ENCODE data around the gene TWNK.

TWNK gene

DNA sequence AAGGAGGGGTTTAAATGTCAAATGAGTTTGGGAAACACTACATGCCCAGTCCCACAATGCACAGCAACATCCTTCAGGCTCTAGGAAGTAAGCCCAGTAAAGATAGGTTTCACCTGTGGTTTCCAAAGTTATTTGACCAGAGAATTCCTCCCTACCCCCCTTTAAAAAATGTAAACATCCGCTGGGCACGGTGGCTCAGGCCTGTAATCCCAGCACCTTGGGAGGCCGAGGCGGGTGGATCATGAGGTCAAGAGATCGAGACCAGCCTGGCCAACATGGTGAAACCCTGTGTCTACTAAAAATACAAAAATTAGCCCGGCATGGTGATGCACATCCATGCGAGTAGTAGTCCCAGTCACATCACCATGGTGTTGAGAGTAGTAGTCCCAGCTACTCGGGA lies 11.9 kb upstream of the TWNK start:
- DNase-seq = peak in 1 of 2 donors; percentile 1

DNA sequence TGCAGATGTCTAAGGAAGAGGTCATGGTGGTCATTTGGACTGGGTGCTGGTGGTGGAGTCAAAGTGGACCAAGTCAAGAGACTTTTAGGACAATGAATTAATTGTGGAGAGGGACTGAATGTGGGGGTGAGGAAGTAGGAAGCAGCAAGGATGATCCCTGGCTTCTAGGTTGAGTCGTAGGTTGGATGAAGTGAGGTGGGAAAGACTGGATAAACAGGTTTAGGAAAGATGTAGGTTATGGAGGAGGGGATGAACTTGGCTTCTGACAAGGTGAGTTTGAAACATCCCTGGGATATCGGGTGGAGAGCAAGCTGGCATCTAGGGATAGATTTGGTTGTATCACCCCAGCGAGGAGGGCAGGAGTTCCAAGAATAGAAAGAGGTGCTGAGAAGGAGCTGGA lies 10.4 kb upstream of the TWNK start:
- no peak for DNase-seq

DNA sequence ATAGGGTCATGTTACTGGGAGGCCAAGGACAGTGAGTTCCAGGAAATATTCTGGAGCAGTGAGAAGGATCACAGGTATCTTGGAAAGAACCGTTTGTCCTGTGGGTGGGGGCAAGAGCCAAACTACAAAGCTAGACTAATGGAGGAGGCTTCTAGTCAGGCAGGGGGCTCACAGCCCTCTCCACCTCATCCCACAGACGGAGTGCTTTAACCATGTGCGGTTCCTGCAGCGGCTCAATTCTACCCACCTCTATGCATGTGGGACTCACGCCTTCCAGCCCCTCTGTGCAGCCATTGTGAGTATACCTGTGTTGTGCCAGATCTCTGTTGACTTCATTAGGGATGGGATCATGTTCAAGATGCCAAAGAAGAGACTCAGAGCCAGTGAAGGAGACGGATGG lies 9.9 kb upstream of the TWNK start:
- DNase-seq = peak in 1 of 2 donors; percentile 4

DNA sequence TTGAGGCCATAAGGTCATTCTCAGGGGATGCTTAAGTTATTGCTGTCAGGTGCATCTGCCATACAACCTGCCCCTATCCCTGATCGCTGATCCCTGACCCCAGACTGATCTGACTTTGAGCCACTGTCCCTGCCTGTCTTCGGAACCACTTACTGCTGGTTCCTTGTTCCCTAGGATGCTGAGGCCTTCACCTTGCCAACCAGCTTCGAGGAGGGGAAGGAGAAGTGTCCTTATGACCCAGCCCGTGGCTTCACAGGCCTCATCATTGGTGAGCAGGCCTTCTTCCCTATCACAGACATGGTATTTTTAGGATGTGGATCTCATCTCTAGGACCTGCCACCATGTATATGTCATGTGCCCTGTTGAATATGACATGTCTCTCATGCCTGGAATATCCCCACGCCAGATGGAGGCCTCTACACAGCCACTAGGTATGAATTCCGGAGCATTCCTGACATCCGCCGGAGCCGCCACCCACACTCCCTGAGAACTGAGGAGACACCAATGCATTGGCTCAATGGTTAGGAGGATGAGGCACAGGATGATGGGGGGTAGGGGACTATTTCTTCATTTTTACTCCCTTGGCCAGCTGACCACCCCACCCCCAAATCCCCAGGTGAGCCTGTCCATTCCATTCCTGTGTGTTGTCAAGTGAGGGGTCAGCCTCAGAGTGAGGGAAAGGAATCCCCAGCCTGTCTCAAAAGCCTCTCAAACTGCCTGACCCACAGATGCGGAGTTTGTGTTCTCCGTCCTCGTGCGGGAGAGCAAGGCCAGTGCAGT lies 9.0 kb upstream of the TWNK start:
- DNase-seq = peak in 1 of 2 donors; percentile 8

DNA sequence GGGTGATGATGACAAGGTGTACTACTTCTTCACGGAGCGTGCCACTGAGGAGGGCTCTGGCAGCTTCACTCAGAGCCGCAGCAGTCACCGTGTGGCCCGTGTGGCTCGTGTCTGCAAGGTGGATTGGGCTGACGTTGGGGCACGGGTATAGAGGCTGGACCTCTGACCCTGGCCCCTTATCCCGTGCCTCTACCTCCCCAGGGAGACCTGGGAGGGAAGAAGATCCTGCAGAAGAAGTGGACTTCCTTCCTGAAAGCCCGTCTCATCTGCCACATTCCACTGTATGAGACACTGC lies 8.5 kb upstream of the TWNK start:
- DNase-seq = no peak

DNA sequence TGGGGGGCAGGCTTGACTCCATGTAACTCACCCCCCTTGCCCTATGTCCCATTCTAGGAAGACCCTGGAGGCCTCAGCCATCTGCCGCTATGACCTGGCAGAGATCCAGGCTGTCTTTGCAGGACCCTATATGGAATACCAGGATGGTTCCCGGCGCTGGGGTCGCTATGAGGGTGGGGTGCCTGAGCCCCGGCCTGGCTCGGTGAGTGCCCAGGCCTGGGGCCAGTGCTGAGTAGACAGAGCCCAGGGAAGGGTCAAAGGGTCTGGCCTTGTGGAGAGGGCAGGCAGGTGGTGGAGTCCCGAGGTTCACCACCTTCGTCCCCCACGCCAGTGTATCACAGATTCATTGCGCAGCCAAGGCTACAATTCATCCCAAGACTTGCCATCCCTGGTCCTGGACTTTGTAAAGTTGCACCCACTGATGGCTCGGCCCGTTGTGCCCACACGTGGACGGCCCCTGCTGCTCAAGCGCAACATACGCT lies 7.5 kb upstream of the TWNK start:
- peak in 1 of 2 donors; percentile 1 for DNase-seq

DNA sequence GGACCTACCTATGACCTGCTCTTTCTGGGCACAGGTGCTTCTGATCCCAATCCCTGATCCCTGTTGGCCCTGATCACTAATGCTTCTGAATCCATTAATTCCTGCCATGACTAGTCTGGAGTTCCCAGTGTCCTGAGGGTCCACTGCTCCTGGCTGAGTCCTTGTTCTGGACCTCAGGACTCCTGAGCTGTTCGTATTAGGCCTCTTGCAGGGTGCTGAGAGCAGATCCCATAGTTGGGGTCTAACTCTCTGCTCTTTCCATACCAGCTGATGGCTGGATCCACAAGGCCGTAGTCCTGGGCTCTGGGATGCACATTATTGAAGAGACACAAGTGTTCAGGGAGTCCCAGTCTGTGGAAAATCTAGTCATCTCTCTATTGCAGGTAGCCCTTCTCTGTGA lies 7.0 kb upstream of the TWNK start:
- DNase-seq = peak in 1 of 2 donors; percentile 6

DNA sequence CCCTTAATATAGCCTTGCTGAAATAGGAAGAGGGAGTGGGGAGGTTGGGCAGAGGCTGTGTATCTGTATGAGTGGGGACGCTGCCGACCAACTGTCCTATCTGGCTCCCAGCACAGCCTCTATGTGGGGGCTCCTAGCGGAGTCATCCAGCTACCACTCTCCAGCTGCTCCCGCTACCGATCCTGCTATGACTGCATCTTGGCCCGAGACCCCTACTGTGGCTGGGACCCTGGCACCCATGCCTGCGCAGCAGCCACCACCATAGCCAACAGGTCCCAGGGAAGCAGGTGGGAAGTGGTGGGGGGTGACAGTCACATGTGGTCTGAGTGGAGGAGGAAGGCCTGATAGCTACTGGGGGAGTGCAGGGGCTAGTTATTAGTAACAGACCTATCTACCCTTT lies 6.6 kb upstream of the TWNK start:
- peak in 1 of 2 donors; percentile 7 for DNase-seq

DNA sequence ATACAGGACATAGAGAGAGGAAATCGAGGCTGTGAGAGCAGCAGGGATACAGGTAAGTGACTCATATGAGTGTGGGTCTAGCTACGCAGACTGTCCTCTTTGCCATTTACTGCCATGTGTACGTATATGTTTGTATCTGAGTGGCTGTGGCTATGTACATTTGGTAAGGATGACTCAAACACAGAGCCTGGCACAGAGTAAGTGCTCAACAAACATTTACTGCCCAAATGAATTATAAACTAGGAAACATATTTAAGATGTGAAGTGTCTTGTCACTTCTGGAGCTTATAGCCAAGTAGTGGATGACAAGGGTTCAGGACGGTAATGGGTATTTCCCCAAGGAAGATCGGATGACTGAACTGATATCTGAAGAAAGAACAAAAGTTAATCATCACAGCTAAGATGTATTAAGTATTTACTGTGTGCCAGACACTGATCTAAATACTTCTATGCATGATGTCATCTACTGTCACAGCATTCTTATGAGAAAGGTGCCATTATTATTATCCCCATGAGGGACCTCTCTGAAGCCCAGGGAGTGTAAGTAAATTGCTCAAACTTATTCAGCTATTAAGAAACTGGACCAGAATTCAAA lies 6.1 kb upstream of the TWNK start:
- DNase-seq = no peak

DNA sequence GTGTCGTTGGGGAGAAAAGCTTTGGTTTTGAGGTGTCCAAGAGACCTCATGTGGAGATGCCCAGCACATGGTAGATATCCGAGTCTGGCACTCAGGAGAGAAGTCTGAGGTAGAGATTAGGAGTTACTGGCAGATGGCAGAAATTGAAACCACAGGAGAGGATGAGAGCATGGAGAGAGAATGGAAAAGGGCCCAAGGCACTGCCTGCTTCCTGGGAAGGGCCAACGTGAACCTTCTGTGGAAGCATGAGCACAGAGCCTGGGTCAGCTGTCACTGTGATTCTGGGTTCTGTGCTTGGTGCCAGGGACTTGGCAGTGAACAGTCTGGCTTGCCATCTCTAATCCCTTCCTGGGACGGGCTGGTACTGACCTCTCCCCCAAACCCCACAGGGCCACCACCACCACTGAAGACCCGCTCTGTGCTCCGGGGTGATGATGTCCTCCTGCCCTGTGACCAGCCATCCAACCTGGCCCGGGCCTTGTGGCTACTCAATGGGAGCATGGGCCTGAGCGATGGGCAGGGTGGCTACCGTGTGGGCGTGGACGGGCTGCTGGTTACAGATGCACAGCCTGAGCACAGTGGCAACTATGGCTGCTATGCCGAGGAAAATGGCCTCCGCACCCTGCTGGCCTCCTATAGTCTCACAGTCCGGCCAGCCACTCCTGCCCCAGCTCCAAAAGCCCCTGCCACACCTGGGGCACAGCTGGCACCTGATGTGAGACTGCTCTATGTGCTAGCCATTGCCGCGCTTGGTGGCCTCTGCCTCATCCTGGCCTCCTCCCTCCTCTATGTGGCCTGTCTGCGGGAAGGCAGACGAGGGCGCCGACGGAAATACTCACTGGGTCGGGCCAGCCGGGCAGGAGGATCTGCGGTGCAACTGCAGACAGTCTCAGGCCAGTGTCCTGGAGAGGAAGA lies 4.2 kb upstream of the TWNK start:
- DNase-seq = no peak

DNA sequence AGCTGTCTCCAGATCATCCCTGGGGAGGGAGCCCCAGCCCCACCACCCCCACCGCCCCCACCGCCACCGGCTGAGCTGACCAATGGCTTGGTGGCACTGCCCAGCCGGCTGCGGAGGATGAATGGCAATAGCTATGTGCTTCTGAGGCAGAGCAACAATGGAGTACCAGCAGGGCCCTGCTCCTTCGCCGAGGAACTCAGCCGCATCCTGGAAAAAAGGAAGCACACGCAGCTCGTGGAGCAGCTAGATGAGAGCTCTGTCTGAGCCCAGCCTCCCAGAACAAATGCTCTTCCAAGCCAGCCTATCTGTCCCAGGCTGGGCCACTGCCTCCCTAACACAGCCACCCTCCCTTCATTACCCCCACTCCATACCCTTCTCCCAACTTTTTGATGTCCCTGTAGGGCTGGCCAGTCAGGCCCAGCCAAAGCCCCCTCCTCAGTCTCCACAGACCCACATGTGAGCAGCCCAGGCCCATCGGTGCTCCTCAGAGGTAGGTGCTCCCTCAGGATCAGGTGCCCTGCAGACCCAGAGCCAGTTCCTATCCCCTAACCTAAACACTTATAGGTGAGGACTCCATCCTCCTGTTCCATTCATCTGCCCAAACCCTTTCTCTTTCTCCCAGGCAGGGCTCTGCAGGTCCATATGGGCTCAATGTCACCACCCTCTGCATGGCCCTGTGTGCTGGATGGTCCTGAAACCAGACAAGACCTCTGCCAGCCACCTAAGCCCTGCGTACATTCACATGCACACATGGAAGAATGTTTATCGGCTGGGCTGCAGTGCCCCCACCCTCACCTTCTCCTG lies 3.3 kb upstream of the TWNK start:
- no peak for DNase-seq

DNA sequence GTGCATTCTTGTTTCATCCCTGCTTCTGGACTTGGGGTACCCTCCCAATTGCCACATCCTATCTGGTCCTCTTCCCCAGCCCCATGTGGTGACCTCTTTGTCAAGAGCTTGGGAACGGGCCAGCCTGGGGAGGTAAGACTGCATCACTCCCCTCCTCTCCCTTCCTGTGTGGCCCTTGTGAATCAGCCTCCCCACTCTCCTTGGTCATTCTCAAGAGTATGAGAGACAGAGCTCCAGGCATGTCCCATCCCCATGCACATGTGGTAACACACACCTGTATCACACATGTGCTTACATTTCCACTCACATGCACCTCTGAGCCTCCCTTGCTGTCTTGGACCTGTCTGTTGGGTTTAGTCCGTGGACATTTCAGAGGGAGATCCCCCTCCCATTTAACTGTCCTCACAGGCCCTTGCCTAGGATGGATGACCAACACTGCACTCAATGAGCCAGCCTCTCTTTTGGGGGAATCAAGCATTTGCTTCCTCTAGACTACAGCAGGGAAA lies 2.6 kb upstream of the TWNK start:
- DNase-seq = no peak

DNA sequence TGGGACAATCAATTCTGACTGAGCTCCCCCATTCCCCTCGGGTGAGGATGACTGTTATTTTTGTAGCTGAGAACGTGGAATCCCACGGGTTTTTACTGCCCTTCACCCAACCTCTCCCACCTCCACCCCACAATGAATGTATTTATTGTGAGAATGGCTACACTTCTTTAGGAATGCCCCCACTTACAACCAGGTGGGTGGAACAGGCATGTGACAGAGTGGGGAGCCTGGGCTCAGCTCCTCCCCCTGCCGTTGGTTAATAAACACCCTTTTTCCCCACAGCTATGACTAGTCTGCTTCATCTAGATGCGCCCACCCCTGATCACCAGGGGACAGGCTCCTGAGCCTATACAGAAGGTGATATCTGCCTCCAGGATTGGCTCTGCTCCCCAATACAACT lies 2.0 kb upstream of the TWNK start:
- no peak for DNase-seq

DNA sequence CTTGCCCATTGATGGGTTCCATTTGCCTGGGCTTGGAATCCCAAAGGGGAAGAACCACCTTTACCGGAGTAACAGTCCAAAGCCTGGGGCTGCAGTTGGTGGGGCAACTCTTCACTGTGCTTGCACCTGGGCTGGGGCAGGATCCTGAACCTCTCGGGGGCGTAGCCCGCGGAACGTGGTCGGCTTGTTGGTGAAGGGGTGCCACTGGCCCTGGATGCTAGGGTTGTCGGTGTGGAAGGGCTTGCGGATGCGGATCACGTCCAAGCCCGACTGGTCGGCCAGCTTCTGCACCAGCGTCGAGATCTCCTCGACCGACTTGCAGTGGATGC lies 756 bp upstream of the TWNK start:
- no peak for DNase-seq

DNA sequence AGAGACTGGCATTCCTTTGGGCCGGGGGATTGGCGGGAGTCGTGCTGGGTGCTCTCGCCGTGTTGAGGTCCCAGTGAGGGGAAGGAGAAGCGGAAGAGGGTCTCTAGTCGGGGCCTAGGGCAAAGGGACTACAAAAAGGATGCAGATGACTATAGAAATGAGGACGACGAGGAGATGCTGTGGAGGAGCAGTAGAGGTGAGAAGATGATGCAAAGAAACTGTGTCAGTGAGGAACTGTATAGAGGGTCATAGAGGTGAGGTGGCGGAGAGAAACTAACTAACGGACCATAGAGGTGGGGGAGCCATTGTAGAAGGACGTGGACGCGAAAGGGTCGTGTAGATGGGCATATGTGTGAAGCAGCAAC lies 324 bp downstream of the TWNK start:
- DNase-seq = no peak

DNA sequence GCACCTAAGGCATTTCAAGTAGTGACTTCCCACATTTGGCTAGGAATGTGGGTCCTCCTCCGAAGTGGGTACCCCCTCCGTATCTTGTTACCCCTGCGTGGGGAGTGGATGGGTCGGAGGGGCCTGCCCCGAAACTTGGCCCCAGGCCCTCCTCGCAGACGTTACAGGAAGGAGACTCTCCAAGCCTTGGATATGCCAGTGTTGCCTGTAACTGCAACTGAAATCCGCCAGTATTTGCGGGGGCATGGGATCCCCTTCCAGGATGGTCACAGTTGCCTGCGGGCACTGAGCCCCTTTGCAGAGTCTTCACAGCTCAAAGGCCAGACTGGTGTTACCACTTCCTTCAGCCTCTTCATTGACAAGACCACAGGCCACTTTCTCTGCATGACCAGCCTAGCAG lies 823 bp downstream of the TWNK start:
- DNase-seq = no peak

DNA sequence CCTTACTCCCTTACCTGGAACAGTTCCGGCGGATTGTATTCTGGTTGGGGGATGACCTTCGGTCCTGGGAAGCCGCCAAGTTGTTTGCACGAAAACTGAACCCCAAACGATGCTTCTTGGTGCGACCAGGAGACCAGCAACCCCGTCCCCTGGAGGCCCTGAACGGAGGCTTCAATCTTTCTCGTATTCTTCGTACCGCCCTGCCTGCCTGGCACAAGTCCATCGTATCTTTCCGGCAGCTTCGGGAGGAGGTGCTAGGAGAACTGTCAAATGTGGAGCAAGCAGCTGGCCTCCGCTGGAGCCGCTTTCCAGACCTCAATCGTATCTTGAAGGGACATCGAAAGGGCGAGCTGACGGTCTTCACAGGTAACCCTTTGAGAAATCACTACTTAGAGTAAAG lies 1.7 kb downstream of the TWNK start:
- DNase-seq = no peak

DNA sequence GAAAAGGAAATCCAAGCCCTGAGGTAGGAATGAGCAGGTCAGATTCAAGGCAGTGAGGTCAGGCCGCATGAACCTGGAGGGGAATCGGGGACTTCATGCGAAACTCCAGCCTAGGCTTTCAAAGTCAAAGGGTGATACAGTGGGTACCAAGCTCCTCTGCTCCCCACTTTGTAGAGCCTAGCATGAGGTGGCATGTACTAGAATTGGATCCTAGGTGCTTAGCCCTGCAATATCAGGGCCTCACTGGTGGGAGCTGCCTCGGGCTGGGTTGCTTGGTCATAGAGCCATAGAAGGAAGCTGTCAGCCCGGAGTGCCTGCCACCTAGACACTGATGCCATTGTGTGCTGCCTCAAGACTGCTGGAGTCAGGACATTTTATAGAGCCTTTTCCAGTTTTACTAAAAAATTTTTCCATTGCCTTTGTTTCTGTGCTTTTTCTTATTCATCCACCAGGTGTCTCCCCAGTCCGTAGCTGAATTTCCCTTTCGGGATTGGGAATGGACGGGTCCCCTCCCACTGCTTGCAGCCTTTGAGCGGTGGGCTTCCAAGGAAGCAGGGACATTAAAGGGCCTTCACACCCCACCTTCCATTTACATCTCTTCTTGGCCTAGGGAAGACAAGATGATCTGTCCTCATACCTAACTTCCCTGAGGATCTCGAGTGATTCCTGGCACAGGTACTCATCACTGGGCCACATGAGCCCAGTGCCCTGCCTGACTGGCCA lies 6.8 kb downstream of the TWNK start:
- no peak for DNase-seq

DNA sequence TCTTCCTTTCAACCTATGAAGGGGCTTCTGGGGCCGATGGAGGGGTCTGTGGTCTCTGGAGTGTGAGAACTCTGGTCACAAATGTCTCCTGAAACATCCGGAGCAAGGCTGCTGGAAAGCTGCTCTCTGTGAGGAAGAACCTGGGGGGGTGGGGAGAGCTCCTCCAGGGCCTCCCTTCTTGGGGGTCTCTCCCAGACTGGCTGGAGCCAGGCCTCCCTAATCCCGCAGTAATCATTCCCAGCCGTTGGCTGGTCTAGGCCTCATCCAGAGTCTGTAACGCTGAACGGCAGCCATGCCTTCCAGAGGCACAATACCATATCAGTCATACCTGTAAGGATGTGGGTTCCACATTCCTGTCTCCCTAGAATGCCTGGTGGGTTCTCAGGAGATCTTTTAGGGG lies 7.8 kb downstream of the TWNK start:
- no peak for DNase-seq

DNA sequence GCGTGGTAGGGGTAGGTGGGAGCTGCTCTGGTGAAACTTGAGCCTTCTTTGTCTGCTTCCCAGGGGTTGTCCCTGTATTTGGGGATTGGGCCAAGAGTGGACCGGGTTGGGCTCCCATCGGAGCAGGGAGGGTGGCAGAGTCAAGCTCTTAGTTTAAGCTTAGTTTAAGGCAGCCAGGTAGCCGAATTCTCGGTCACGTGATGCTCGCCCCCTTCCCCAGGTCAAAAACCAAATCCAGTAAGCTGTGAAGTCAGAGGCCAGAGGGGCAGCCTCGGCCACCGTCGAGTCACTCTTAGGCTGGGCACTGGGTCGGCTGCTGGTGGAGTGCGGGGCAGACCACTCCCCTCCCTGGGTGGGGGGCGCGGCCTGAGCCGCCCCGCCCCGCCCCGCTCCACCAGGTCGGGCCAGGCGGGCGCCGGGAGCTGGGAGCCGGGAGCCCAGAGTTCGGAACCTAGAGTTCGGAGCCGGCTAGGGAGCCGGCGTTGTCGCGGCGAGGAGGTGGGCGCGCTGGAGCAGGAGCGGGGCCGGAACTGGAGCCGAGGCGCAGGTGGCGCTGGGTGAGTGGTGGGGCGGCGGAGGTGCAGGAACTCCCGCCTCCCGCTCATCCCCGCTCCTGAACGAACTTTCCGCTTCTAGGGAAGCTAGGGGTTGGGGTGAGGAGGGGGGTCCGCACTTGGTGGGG lies 9.5 kb downstream of the TWNK start:
- peak; percentile 53 to 56 for DNase-seq

DNA sequence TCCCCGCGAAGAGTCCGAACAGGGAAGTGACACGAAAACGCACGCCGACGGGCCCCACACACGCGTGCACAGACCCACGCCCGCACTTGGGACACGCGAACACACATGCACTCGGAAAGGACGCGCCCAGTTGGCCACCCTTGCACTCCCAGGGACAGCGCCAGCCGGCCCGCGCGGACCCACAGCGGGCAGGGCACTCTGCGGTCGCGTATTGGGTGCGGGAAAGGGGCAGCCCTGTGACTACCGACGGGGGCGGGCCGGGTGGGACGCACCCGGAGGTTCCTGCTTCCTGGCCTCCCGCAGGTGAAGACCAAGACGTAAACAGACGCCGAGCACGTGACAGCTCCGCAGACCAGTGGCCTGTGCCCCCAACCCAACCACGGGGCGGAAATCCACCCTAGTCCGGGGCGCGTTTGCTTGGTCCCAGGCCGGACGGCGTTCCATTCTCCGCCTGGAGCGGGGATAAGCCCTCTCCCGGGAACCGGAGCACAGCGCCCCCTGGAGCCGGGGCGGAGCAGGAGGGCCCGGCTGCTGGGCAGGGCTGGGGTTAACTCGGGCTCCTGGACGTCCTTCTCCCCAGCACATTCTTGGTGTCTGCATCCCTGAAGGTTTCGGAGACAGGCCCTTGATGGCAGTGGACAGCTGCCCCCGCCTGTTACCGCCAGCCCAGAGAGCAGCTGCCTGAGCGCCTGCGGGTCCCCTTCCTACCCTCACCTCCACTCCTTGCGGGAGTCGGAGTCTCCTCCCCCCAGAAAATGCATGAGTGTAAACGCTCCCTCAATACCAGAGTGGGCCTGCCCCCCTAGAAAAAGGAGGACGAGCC lies 10.2 kb downstream of the TWNK start:
- DNase-seq = peak; percentile 81 to 82

Data from stimulated activated CD4-positive, alpha-beta T cell treated with anti-CD3 and anti-CD28 coated beads, Interleukin-2, amount 100 ng/mL, for 24 hours (primary cell).